HG03025 (cell line): ENCODE results near the gene SDSL.

Experiments
- ATAC-seq: cut with Tn5 transposase; IDR thresholded peaks from one replicate; pipeline ENCODE4 v1.9.1; 2021; ENCODE audit warnings: mild to moderate bottlenecking, moderate library complexity; ENCODE audit not compliant: unreplicated experiment, low FRiP score

SDSL gene

DNA sequence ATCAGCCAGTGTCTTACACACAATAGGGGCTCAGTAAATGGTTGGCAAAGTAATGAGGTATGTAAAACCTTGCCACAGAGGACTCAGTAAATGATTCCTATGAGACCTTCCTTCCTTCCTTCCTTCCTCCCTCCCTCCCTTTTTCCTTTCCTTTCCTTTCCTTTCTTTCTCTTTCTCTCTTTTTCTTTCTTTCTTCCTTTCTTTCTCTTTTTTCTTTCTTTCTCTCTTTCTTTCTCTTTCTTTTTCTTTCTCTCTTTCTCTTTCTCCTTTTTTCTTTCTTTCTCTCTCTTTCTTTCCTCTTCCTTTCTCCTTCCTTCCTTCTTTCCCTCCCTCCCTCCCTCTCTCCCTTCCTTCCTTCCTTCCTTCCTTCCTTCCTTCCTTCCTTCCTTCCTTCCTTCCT lies 26.0 kb upstream of the SDSL start:
- no peak for ATAC-seq

DNA sequence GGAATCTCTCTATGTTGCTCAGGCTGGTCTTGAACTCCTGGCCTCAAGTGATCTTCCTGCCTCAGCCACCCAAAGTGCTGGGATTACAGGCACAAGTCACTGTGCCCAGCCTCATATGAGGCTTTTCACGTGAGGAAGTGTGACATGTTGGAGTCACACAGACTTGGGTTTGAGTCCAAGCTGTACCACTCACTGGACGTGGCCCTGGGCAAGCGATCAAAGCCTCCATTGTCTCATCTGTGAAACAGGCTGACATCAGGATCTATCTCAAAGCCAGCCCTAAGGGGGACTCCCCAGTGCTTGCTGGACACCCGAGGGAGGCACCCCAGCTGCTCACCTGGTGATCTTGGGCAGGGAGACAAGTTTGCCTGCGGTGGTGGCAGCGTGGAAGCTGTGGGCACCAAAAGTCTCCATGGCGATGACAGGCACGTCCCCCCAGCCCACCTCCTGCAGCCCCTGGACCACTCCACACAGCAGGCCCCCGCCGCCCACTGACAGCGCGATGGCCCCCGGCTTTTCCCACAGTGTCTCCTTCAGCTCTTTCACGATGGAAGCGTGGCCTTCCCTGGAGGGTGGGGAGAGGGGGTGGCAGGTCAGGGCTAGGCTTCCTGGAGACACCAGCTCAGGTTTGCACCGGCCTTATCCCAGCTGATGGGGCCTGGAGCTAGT lies 25.2 kb upstream of the SDSL start:
- ATAC-seq = no peak

DNA sequence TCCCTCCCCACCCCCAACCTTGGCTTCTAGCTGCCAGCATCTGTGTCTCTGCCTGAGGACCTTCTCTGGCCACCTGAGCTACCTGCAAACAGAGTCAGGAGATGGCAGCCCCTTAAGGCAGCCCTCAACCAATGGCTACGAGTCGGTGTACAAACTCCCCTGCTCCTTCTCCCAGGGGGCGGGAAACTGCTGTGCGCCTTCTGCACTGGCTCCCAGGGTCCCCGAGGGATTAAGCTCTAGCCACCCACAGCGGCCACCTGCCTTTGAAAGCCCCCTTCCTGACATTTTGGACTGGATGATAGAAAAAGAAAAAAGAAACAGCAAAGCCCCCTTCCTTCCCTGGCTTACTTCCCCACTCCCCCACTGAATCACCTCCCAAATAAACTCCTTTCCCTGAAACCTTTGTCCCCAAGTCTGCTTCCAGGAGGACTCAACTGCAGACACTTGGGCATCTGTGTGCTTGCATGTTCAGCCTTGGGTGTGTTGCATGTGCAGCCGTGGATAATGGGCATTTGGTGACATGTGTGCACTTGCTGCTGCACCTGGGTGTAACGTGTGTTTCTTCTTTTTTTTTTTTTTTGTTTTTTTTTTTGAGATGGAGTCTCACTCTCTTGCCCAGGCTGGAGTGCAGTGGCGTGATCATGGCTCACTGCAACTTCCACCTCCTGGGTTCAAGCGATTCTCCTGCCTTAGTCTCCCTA lies 24.5 kb upstream of the SDSL start:
- no peak for ATAC-seq

DNA sequence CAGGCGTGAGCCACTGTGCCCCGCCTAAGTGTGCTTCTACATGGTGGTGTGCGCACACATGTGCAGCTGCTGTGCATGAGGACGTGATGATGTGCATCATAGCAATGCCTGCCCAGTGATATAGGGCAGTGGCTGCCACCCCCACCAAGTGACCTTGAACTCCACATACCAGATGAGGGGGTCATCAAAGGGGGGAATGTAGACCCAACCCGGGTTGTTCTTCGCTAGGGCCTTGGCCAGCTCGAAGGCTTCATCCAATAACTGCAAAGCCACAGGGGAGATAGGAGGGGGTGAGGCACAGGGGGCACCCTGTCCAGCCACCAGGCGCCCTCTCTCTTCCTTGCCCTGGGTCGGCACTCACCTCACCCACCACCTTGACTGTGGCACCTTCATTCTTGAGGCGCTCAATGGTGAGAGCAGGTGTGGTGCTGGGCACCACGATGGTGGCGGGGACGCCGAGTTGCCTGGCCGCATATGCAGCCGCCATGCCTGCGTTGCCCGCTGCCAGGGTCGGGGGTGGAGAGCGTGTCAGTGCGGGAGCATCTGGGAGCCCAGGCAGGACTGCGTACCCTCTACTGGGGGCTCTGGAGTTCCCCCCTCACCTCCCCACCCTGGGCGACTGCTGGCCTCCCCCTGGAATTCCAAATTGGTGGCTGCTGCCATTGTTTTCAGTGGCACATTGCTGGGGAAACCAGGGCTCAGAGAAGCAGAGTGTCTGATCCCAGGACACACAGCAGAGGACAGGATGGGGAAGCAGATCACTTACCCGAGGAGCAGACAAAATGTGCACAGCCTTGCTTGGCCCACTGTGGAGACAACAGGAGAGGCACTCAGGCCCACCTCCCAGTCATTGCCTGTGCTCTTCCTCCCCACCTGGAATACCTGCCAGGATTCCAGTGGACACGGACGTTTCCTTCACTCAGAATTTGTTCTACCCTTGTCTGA lies 23.6 kb upstream of the SDSL start:
- no peak for ATAC-seq

DNA sequence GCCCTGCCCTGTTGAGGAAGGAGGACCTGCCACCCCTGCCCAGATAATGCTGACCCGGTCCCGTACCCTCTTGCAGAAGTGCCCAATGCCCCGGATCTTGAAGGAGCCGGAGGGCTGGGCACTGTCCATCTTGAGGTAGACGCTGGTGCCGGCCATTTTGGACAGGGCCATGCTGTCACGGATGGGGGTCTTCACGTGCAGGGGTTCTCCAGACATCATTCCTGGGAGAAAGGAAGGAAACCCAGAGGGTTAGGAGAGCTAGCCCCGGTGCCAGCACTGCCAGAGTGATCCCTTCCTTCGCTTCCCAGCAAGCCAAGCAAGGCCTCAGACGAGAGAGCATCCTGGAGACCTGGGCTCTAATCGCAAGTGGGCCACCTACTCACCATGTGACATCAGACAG lies 22.7 kb upstream of the SDSL start:
- no peak for ATAC-seq

DNA sequence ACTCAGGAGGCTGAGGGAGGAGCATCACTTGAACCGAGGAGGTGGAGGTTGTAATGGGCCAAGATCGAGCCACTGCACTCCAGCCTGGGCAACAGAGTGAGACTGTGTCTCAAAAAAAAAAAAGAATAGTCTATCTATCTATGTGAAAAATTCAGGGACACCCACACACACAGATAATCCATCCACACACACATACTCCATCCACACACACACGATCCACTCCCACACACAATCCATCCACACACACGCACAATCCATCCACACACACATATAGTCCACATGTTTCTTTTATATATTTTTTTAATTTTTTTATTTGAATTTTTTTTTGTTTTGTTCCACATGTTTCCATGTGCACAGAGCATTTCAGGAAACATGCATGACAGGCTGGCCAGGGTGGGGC lies 21.8 kb upstream of the SDSL start:
- no peak for ATAC-seq

DNA sequence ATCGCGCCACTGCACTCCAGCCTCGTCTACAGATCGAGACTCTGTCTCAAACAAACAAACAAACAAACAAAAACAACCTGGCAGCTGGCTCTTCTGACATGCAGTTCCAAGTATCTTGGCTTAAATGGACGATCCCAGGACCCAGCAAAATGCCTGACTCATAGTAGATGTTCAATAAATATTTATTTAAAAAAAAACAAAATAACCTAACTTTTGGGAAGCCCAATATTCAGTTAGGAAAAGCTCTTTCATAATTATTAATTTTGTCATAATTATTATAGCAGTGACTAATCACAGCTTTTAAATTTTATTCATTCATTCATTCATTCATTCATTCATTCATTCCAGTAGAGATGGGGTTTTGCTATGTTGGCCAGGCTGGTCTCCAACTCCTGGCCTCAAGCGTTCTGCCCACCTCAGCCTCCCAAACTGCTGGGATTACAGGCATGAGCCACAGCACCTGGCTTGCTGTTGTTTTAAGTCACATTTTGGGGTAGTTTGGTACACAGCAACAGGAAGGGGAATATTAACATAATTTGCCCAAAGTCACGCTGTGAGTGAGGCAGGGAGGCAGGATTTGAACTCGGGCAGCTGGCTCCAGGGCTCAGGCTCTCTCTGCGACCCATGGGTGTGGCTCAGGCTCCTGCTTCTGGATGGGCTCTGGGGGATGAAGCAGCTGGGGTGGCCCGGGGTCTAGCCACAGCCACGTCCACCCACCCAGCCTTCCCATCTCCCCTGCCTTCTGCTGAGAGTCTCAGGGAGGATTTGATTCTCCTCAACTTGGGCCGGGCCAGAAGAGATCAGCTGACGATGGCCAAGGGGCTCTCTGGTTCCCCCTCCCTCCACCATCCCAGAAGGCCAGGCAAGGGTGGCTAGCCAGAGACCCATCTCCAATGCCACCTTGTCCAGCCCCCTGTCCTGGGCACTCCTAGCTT lies 20.8 kb upstream of the SDSL start:
- no peak for ATAC-seq

DNA sequence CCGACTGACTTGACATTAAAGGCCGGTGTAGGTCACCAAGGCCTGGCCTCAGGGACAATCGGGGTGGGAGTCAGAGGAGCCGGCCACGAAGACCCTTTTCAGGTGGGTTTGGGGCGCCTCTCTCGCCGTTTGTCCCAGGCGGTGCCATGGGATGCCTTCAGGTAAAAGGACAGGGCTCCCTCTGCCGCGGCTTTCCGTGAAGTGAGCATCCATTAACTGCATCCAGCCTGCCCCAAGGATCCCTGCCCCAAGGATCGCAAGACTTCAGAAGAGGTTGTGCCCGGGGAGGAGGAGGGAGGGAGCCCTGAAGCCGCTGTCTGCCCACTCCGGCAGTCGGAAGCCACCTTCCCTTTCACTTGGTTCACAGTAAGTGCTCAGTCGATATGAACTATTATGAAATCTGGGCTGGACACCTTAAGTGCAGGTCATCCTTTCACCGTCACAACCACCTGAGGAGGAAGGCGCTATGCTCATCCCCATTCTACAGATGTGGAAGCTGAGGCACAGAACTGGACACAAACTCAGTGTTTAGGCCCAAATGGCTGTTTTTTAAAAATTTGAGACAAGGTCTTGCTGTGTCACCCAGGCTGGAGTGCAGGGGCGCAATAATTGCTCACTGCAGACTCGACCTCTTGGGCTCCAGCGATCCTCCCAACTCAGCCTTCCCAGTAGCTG lies 19.5 kb upstream of the SDSL start:
- no peak for ATAC-seq

DNA sequence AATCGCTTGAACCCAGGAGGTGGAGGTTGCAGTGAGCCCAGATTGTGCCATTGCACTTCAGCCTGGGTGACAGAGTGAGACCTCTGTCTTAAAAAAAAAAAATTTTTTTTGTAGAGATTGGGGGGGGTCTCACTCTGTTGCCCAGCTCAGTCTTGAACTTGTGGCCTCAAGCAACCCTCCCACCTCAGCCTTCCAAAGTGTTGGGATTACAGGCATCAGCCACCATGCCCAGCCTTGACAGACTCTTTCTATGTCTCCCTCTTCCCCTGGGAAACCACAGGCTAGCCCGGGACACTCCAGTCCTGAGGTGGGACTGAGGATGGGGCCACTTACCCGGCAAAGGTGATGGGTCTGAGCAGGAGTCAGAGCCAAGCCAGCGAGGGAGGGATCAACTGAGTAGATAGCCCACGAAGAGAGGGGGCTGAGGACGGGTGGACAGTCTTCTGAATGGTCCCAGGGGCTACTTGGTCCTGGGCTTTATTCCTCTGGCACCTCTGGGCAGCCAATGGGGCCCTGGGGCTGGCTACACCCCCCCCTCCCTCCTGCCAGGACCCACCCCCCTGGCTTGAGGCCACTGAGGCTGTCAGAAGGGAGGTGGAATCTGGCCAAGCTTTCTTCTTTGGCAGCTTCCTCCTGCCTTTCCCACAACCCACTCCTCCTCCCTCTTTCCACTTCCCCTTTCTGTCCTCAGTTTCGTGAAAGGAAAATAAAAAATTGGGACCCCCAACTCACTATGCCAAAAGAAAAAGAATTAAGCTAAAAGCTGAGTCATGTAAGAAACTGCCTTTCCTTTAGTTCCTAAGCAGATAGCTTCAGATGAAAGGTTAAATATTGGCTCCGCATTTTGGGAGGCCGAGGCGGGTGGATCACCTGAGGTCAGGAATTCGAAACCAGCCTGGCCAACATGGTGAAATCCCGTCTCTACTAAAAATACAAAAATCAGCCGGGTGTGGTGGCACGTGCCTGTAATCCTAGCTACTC lies 18.5 kb upstream of the SDSL start, which contains the start of gene SDS:
Gene SDS (minus strand): TSS at position 453 of the 981 bp plus-strand sequence. CDS start 4,179 bp downstream, outside the sequence.
- no peak for ATAC-seq

DNA sequence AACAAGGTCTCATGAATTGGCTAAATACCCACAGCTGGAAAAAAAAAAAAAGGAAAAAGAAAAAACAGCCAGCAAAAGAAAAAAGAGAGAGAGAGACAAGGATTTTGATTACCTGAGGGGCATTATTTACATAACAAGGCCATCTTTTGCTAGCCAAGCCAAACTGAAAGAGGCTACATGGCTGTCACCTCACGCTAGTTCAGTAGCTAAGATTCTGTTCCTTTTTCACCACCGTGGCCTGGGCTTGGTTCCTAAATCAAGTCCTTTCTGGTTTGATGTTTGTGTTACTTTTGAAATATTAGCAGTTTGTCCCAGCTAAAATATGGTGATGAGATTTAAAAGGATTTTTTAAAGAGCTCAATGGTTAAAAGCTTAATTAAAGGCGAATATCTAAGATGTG lies 16.5 kb upstream of the SDSL start:
- ATAC-seq = no peak

DNA sequence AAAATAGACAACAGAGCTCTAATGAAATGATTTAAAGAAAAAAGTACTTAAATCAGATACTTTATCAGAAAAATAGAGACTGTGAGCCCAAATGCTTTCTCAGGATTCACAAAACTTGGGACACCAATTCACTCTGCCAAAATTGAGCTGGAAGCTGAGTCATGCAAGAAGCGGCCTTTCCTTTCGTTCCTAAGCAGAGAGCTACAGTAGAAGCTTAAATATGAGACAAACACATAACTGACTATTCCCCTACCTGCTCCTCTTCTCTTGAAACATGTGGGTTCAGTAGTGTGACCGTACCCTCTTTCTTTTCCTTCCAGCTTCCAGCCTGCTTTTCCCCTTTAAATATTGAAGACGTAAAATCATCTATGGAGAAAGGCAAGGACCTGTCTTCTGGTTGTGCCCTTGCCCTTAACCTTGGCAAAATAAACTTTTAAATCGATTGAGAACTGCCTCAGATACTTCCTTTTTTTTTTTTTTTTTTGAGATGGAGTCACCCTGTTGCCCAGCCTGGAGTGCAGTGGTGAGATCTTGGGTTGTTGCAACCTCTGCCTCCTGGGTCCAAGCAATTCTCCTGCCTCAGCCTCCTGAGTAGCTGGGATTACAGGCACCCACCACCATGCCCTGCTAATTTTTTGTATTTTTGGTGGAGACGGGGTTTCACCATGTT lies 14.1 kb upstream of the SDSL start:
- ATAC-seq = no peak

DNA sequence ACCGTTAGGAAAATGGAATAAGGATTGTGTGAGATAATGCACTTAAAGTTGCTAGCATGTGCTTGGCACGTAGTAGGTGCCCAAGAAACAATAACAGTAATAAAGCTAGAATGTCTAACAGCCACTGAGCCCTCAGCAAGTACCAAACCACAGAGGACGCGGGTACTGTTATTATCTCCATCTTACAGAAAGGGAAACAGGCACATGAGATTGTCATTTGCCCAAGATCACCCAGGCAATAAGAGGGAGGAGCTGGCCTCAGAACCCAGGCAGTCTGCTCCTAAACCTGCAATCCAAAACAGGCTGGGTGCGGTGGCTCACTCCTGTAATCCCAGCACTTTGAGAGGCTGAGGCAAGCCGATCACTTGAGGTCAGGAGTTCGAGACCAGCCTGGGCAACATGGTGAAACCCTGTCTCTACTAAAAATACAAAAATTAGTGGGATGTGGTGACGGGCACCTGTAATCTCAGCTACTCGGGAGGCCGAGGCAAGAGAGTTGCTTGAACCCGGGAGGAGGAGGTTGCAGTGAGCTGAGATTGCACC lies 13.4 kb upstream of the SDSL start:
- ATAC-seq = no peak

DNA sequence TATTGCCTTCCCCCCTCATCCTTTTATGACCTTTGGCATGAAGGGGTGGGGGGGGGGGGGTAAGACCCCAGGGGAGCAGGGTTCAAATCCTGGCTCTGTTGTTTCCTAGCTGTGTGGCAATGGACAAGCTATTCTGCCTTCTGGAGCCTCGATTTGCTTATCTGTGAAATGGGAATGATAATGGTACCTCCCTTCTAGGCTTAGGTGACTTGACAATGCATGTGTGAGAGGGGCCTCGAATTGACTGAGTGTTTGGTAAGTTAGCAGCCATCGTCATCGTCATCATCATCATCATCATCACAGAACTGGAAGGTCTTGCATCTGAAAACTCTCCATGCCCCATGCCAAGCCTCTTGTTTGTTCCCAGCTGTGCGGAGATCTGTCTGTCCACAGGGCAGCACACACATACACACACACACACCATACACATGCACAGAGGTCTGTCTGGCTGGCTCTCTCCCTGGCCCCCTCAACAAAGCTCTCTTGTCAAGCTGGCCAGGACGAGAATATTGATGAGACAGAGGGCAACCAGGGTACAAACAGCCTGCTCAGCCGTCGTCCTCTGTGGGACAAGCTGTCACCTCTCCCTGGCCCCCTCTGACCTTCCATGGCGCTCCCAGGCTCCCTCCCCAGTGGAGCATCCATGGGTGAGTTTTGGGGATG lies 12.6 kb upstream of the SDSL start:
- ATAC-seq = no peak

DNA sequence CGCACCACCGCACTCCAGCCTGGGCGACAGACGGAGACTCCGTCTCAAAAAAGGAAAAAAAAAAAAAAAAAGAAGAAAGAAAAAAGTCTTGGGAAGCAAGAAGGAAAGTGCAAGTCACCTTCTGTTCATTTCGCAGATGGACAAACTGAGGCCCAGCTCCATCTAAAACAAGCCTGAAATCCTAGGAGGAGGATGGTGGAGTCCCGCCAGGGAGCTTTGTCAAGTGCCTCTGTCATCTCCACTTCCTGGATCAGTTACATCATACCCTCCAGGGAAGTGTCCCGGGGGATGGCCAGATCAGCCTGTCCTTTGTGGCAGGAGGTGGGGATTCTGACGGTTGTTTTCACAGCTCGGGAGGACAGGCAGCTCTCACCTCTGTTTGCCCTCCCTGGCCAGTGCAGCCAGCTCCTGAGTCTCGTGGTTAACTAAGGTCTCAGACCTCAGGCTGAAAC lies 8.7 kb upstream of the SDSL start:
- ATAC-seq = no peak

DNA sequence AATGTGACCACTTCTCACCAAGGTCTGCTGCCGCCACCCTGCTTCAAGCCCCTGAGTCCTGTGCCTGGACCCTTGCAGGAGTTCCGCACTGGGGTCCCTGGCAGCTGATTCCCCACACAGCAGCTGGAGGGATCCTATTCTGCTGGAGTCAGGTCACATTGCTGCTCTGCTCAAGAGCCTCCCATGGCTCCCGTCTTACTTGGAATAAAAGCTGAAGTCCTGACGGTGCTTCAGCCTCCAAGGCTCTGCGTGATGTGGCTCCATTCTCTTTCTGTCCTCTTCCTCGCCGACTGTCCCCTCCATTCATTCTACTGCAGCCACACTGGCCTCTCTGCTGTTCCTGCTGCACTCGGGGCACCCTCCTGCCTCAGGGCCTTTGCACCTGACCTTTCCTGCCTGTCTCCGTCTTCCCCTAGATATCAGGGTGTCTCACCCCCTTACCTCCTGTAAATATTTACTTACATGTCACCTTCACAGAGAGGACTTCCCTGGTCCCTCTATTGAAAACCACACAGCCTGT lies 7.6 kb upstream of the SDSL start:
- no peak for ATAC-seq

DNA sequence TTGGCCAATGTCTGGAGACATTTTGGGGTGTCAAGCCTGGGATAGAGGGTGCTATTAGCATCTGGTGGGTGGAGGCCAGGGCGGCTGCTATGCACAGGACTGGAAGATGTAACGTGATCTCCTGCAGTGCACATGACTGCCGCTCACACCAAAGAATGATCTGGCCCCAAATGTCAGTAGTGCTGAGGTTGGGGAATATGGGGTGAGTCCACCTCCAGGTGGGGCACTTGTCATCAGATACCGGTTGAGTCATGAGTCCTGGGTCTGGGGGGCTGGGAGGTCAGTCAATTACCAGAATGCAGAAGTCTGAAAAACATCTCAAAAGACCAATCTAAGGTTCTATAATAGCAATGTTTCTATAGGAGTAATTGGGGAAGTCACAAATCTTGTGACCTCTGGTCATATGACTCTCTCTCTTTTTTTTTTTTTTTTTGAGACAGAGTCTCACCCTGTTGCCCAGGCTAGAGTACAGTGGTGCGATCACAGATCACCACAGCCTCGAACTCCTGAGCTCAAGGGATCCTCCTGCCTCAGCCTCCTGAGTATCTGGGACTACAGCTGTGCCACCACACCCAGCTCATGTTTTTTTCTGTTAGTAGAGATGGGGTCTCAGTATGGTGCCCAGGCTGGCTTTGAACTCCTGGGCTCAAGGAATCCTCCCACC lies 6.0 kb upstream of the SDSL start:
- ATAC-seq = no peak
